HepG2 (cell line): ENCODE measurements around the gene APOL2.
"Not testable (repeated sequence)": the region's sequence is repeated elsewhere in the genome, so short reads cannot be mapped to it uniquely, and the experiment has no call there.

Experiments
- BRCA1 ChIP-seq: sonication (generic); formaldehyde crosslinking; IDR thresholded peaks from 2 replicates; pipeline ENCODE4 v1.4.0; 2020; ENCODE audit warnings: missing genetic modification reagents
- CREB1 ChIP-seq, 2 experiments: fragments of 450-650 bp in 1 of 2; IDR thresholded peaks; 2 replicates each; pipeline ENCODE4 v1.6.1; 2016 to 2017; ENCODE audit warnings: control low read depth in 1 of 2, mild to moderate bottlenecking in 1 of 2, missing compliant biosample characterization in 1 of 2, missing genetic modification characterization in 1 of 2
- JUN ChIP-seq: sonication (generic); formaldehyde crosslinking; IDR thresholded peaks from 2 replicates; pipeline ENCODE4 v1.4.0; 2020; ENCODE audit warnings: mild to moderate bottlenecking, missing genetic modification reagents
- KDM1A ChIP-seq: IDR thresholded peaks from 2 replicates; pipeline ENCODE4 v1.6.1; 2016; ENCODE audit warnings: missing compliant biosample characterization
- KDM5A ChIP-seq: fragments of 200-600 bp; sonication (generic); IDR thresholded peaks from 2 replicates; pipeline ENCODE4 v1.7.0; 2018; ENCODE audit warnings: antibody characterized with exemption, mild to moderate bottlenecking, low read length, borderline replicate concordance
- KLF16 ChIP-seq, 2 experiments: sonication (generic) in 1 of 2; formaldehyde crosslinking in 1 of 2; IDR thresholded peaks; 2 replicates each; pipeline versions ENCODE4 v1.6.1 to v1.8.0; 2016 to 2023; ENCODE audit warnings: missing genetic modification reagents in 2 of 2, missing compliant biosample characterization in 1 of 2
- NFKB2 ChIP-seq: sonication (generic); formaldehyde crosslinking; IDR thresholded peaks from 2 replicates; pipeline ENCODE4 v1.4.0; 2020; ENCODE audit warnings: missing genetic modification reagents, borderline replicate concordance
- POLR2AphosphoS5 ChIP-seq: IDR thresholded peaks from 2 replicates; pipeline ENCODE4 v1.6.1; 2012; ENCODE audit warnings: low read depth, low read length
- SP2 ChIP-seq: sonication (generic); formaldehyde crosslinking; IDR thresholded peaks from 2 replicates; pipeline ENCODE4 v1.5.1; 2020; ENCODE audit warnings: mild to moderate bottlenecking, missing genetic modification reagents
- ZNF678 ChIP-seq: sonication (generic); formaldehyde crosslinking; IDR thresholded peaks from 2 replicates; pipeline ENCODE4 v1.4.0; 2020; ENCODE audit warnings: mild to moderate bottlenecking, missing genetic modification reagents
- ZSCAN31 ChIP-seq: sonication (generic); formaldehyde crosslinking; IDR thresholded peaks from 2 replicates; pipeline ENCODE4 v1.5.0; 2020; ENCODE audit warnings: low read depth, mild to moderate bottlenecking, missing genetic modification reagents
- TF ChIP-seq, protein P1 (sequence below): IDR thresholded peaks from 2 replicates; pipeline ENCODE4 v1.6.1; 2016; ENCODE audit warnings: missing compliant biosample characterization, missing genetic modification reagents, borderline replicate concordance
- TF ChIP-seq, protein P2 (sequence below): sonication (generic); formaldehyde crosslinking; IDR thresholded peaks from 2 replicates; pipeline ENCODE4 v1.5.0; 2020; ENCODE audit warnings: mild to moderate bottlenecking, missing genetic modification reagents, moderate library complexity
- TF ChIP-seq, protein P3 (sequence below): sonication (generic); formaldehyde crosslinking; IDR thresholded peaks from 2 replicates; pipeline ENCODE4 v1.8.1; 2022; ENCODE audit warnings: low read depth, mild to moderate bottlenecking, missing genetic modification reagents

DNA sequence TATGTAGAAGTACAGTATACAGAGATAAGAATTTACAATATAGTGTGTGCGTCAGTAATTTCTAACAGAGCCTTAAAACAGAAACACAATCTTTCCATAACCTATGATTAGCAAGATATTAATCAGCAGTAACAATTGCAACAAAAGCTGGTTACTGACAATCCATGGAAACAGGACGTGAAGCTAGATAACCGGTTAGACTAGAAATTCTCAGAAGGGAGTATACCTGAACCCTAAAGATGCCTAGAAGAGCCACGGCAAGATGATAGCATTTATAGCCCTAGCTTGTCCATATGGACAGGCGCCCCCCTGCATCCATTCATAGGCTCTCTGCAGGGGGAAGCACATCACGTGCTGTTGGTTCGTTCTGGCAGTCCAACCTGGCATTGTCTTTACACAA, 35.9 kb downstream of the APOL2 start:
- TF ChIP-seq, protein P1, sequence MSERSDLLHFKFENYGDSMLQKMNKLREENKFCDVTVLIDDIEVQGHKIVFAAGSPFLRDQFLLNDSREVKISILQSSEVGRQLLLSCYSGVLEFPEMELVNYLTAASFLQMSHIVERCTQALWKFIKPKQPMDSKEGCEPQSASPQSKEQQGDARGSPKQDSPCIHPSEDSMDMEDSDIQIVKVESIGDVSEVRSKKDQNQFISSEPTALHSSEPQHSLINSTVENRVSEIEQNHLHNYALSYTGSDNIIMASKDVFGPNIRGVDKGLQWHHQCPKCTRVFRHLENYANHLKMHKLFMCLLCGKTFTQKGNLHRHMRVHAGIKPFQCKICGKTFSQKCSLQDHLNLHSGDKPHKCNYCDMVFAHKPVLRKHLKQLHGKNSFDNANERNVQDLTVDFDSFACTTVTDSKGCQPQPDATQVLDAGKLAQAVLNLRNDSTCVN (CRISPR knock-in tag): not testable (repeated sequence)
- TF ChIP-seq ZNF678 (CRISPR knock-in tag); KLF16 (CRISPR knock-in tag; IDR thresholded peaks at IDR 0.05); ZSCAN31 (CRISPR knock-in tag); POLR2AphosphoS5; NFKB2 (CRISPR knock-in tag); SP2 (CRISPR knock-in tag); JUN (CRISPR knock-in tag); KDM1A (CRISPR knock-in tag); BRCA1 (CRISPR knock-in tag); KDM5A; CREB1 (IDR thresholded peaks at IDR 0.05); CREB1 (CRISPR knock-in tag; IDR thresholded peaks at IDR 0.05): not testable (repeated sequence)
- TF ChIP-seq, protein P2, sequence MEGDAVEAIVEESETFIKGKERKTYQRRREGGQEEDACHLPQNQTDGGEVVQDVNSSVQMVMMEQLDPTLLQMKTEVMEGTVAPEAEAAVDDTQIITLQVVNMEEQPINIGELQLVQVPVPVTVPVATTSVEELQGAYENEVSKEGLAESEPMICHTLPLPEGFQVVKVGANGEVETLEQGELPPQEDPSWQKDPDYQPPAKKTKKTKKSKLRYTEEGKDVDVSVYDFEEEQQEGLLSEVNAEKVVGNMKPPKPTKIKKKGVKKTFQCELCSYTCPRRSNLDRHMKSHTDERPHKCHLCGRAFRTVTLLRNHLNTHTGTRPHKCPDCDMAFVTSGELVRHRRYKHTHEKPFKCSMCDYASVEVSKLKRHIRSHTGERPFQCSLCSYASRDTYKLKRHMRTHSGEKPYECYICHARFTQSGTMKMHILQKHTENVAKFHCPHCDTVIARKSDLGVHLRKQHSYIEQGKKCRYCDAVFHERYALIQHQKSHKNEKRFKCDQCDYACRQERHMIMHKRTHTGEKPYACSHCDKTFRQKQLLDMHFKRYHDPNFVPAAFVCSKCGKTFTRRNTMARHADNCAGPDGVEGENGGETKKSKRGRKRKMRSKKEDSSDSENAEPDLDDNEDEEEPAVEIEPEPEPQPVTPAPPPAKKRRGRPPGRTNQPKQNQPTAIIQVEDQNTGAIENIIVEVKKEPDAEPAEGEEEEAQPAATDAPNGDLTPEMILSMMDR: not testable (repeated sequence)
- TF ChIP-seq, protein P3, sequence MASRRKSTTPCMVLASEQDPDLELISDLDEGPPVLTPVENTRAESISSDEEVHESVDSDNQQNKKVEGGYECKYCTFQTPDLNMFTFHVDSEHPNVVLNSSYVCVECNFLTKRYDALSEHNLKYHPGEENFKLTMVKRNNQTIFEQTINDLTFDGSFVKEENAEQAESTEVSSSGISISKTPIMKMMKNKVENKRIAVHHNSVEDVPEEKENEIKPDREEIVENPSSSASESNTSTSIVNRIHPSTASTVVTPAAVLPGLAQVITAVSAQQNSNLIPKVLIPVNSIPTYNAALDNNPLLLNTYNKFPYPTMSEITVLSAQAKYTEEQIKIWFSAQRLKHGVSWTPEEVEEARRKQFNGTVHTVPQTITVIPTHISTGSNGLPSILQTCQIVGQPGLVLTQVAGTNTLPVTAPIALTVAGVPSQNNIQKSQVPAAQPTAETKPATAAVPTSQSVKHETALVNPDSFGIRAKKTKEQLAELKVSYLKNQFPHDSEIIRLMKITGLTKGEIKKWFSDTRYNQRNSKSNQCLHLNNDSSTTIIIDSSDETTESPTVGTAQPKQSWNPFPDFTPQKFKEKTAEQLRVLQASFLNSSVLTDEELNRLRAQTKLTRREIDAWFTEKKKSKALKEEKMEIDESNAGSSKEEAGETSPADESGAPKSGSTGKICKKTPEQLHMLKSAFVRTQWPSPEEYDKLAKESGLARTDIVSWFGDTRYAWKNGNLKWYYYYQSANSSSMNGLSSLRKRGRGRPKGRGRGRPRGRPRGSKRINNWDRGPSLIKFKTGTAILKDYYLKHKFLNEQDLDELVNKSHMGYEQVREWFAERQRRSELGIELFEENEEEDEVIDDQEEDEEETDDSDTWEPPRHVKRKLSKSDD (CRISPR knock-in tag): not testable (repeated sequence)
